Measurements from ENCODE around the gene SSNA1. TPM values are rescaled to one million over a fixed set of nuclear protein-coding genes. Genes with fewer than 3 reads are reported as not detected.

SSNA1 gene
- total RNA-seq, 1 donor from 2014 or later: 52.7 TPM

GRCh38 chr9:137199411-137200121 is 11.1 kb downstream of the SSNA1 start:
- DNase-seq (ENCODE audit: low read depth) (no peak), FAIRE-seq (no peak)
- peak overlapping the region; percentile 52 for H3K9ac ChIP-seq (ENCODE audit: low read length)
- H3K4me1 Mint-ChIP-seq (ENCODE audit: low read depth, unreplicated experiment): peaks cover 14% of the 10 kb centered on the region
- H3K4me3 ChIP-seq (ENCODE audit: insufficient read depth, low read depth, low read length): peak overlapping the region; percentile 48
- TF ChIP-seq, protein P1, sequence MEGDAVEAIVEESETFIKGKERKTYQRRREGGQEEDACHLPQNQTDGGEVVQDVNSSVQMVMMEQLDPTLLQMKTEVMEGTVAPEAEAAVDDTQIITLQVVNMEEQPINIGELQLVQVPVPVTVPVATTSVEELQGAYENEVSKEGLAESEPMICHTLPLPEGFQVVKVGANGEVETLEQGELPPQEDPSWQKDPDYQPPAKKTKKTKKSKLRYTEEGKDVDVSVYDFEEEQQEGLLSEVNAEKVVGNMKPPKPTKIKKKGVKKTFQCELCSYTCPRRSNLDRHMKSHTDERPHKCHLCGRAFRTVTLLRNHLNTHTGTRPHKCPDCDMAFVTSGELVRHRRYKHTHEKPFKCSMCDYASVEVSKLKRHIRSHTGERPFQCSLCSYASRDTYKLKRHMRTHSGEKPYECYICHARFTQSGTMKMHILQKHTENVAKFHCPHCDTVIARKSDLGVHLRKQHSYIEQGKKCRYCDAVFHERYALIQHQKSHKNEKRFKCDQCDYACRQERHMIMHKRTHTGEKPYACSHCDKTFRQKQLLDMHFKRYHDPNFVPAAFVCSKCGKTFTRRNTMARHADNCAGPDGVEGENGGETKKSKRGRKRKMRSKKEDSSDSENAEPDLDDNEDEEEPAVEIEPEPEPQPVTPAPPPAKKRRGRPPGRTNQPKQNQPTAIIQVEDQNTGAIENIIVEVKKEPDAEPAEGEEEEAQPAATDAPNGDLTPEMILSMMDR (IDR thresholded peaks at IDR 0.05; ENCODE audit: insufficient read depth, low read depth, low read length): no peak
- no peak for TF ChIP-seq EZH2 (IDR thresholded peaks at IDR 0.05; ENCODE audit: insufficient read depth, low read length)
- no peaks in the 10 kb centered on the region for H3K27me3 ChIP-seq (ENCODE audit: insufficient read depth, low read length)
- H3K36me3 ChIP-seq (ENCODE audit: insufficient read depth, low read length): no peaks in the 10 kb centered on the region
- no peaks in the 10 kb centered on the region for H3K27me3 Mint-ChIP-seq (ENCODE audit: low read depth, unreplicated experiment)
- peak overlapping the region; percentile 89 for H3K4me2 ChIP-seq (ENCODE audit: low read length)
- no peak overlapping the region for H2AFZ ChIP-seq (ENCODE audit: low read depth, low read length)
- H3K4me1 ChIP-seq (ENCODE audit: insufficient read depth, low read length): peaks cover 25% of the 10 kb centered on the region
- no peaks in the 10 kb centered on the region for H3K9me3 Mint-ChIP-seq (ENCODE audit: unreplicated experiment)
- no peak overlapping the region for H3K27ac Mint-ChIP-seq (ENCODE audit: unreplicated experiment)
- no peaks in the 10 kb centered on the region for H3K9me3 ChIP-seq (ENCODE audit: insufficient read depth, low read depth, low read length)
- H3K27ac ChIP-seq (ENCODE audit: low read depth, low read length): no peak overlapping the region
- H3K4me3 Mint-ChIP-seq (ENCODE audit: unreplicated experiment): peak overlapping the region; percentile 85
- peaks cover 65% of the 10 kb centered on the region for H3K79me2 ChIP-seq (ENCODE audit: insufficient read depth, low read length)
- H3K36me3 Mint-ChIP-seq (ENCODE audit: low read depth, unreplicated experiment): no peaks in the 10 kb centered on the region
- H4K20me1 ChIP-seq (ENCODE audit: insufficient read depth, low read length): peaks cover 55% of the 10 kb centered on the region

DNA sequence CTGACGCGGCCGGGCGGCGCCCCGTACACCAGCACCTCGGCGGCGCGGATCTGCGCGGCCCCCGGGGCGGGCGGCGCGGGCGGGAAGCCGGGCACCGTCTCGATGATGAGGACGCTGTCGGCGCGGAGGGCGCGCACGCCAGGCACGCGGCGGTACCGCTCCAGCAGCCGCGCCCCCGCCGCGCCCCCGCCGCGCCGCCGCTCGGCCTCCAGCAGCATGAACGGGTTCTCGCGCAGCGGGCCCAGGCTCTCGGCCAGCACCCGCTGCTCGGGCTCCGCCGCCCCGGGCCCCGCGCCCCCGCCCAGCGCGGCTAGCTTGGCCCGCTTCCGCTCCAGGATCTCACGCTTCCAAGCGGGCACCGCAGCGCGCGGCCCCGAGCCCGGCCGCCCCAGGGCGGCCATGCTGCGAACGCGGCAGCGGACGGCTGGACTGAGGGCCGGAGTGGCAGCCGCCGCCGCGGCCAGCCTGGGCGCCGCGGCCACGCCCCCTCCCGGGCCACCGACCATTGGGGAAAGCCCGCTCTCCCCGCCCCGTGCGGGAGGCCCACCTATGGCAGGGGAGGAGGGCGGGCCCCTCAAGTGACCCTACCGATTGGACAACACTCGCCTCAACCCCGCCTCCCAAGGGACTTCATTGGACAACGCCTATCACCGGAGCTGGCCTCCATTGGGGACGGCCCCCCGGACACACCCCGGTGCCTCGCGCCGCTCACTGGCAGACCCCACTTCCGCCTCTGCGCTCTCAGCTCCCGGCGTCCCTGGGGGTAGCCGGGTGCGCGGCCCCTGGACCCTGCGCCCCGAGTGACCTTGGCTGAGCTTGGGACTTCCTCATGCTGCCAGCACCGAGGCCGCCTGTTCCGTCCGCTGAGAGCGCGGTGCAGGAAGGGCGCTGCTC is 12.1 kb downstream of the SSNA1 start, which contains the start of gene TPRN:
Gene TPRN (minus strand): TSS at position 431 of the 894 bp plus-strand sequence. CDS start 30 bp downstream, at position 401.
- Histone ChIP-seq H3K4me1 (ENCODE audit: insufficient read depth, low read length) (peaks cover 31% of the 10 kb centered on the region), H3K4me3 (ENCODE audit: insufficient read depth, low read depth, low read length) (peak within 1 kb of the TSS; percentile 68), H3K27me3 (ENCODE audit: insufficient read depth, low read length) (no peaks in the 10 kb centered on the region), H3K9ac (ENCODE audit: low read length) (peak within 1 kb of the TSS; percentile 70), H3K36me3 (ENCODE audit: insufficient read depth, low read length) (no peaks in the 10 kb centered on the region), H4K20me1 (ENCODE audit: insufficient read depth, low read length) (peaks cover 46% of the 10 kb centered on the region), H3K9me3 (ENCODE audit: insufficient read depth, low read depth, low read length) (no peaks in the 10 kb centered on the region), H3K4me2 (ENCODE audit: low read length) (peak within 1 kb of the TSS; percentile 89), H3K27ac (ENCODE audit: low read depth, low read length) (peak within 1 kb of the TSS; percentile 19), H2AFZ (ENCODE audit: low read depth, low read length) (peak within 1 kb of the TSS; percentile 82), H3K79me2 (ENCODE audit: insufficient read depth, low read length) (peaks cover 65% of the 10 kb centered on the region)
- Mint-ChIP-seq H3K4me1 (ENCODE audit: low read depth, unreplicated experiment) (peaks cover 10% of the 10 kb centered on the region), H3K27ac (ENCODE audit: unreplicated experiment) (no peak within 1 kb of the TSS), H3K4me3 (ENCODE audit: unreplicated experiment) (peak within 1 kb of the TSS; percentile 85), H3K27me3 (ENCODE audit: low read depth, unreplicated experiment) (no peaks in the 10 kb centered on the region), H3K9me3 (ENCODE audit: unreplicated experiment) (no peaks in the 10 kb centered on the region), H3K36me3 (ENCODE audit: low read depth, unreplicated experiment) (no peaks in the 10 kb centered on the region)
- peak; percentile 95 for DNase-seq (ENCODE audit: low read depth)
- no peak for FAIRE-seq
- TF ChIP-seq EZH2 (IDR thresholded peaks at IDR 0.05; ENCODE audit: insufficient read depth, low read length): no peak
- TF ChIP-seq, protein P1 (IDR thresholded peaks at IDR 0.05; ENCODE audit: insufficient read depth, low read depth, low read length): no peak
